Astrocyte (in vitro differentiated cells and primary cell): Measurements from ENCODE around the gene WNK4. TPM values are rescaled to one million over a fixed set of nuclear protein-coding genes. Genes with fewer than 3 reads are reported as not detected.

ENCODE experiments used
- DNase-seq: peaks from one replicate; pipeline ENCODE4 v3.0.0-alpha.2; 2010; ENCODE audit warnings: low read depth
- FAIRE-seq: peaks from 2 replicates; lab custom pipeline; 2011; peaks lifted over from hg19 to GRCh38; lab: Jason Lieb, UNC
- H2AFZ ChIP-seq: 2 replicates; pipeline ENCODE4 v1.6.0; 2012; ENCODE audit warnings: low read depth, low read length, inconsistent platforms
- H3K27ac ChIP-seq: 2 replicates; pipeline ENCODE4 v1.5.1; 2011; ENCODE audit warnings: low read depth, low read length, inconsistent platforms
- H3K27me3 ChIP-seq: 2 replicates; pipeline ENCODE4 v1.6.0; 2011; ENCODE audit warnings: low read length, inconsistent platforms; ENCODE audit not compliant: insufficient read depth
- H3K36me3 ChIP-seq: 2 replicates; pipeline ENCODE4 v1.5.1; 2011; ENCODE audit warnings: low read length, inconsistent platforms; ENCODE audit not compliant: insufficient read depth
- H3K4me1 ChIP-seq: 2 replicates; pipeline ENCODE4 v1.5.1; 2011; ENCODE audit warnings: low read length, inconsistent platforms; ENCODE audit not compliant: insufficient read depth
- H3K4me2 ChIP-seq: 2 replicates; pipeline ENCODE4 v1.6.0; 2012; ENCODE audit warnings: low read length, inconsistent platforms
- H3K4me3 ChIP-seq: 2 replicates; pipeline ENCODE4 v1.5.1; 2011; ENCODE audit warnings: low read depth, mild to moderate bottlenecking, low read length, inconsistent platforms; ENCODE audit not compliant: insufficient read depth
- H3K79me2 ChIP-seq: 2 replicates; pipeline ENCODE4 v1.6.0; 2012; ENCODE audit warnings: mild to moderate bottlenecking, low read length, inconsistent platforms; ENCODE audit not compliant: insufficient read depth
- H3K9ac ChIP-seq: 2 replicates; pipeline ENCODE4 v1.6.0; 2012; ENCODE audit warnings: mild to moderate bottlenecking, low read length, inconsistent platforms
- H3K9me3 ChIP-seq: 2 replicates; pipeline ENCODE4 v1.5.1; 2012; ENCODE audit warnings: low read depth, mild to moderate bottlenecking, low read length, inconsistent platforms; ENCODE audit not compliant: insufficient read depth
- H4K20me1 ChIP-seq: 2 replicates; pipeline ENCODE4 v1.6.0; 2012; ENCODE audit warnings: low read length, inconsistent platforms; ENCODE audit not compliant: insufficient read depth
- H3K27ac Mint-ChIP-seq: one replicate; pipeline ENCODE4 v1.8.0; 2021; ENCODE audit warnings: mild to moderate bottlenecking, mixed read lengths; ENCODE audit not compliant: unreplicated experiment
- H3K27me3 Mint-ChIP-seq: one replicate; pipeline ENCODE4 v1.8.0; 2021; ENCODE audit warnings: low read depth, mixed read lengths; ENCODE audit not compliant: unreplicated experiment
- H3K36me3 Mint-ChIP-seq: one replicate; pipeline ENCODE4 v1.8.0; 2021; ENCODE audit warnings: low read depth, mixed read lengths; ENCODE audit not compliant: unreplicated experiment
- H3K4me1 Mint-ChIP-seq: one replicate; pipeline ENCODE4 v1.8.0; 2021; ENCODE audit warnings: low read depth, mixed read lengths; ENCODE audit not compliant: unreplicated experiment
- H3K4me3 Mint-ChIP-seq: one replicate; pipeline ENCODE4 v1.8.0; 2021; ENCODE audit warnings: mild to moderate bottlenecking, moderate library complexity, mixed read lengths; ENCODE audit not compliant: unreplicated experiment
- H3K9me3 Mint-ChIP-seq: one replicate; pipeline ENCODE4 v1.8.0; 2021; ENCODE audit warnings: mild to moderate bottlenecking, mixed read lengths; ENCODE audit not compliant: unreplicated experiment
- CTCF ChIP-seq: IDR thresholded peaks from 2 replicates; pipeline ENCODE4 v1.5.1; 2011; ENCODE audit warnings: low read depth, mild to moderate bottlenecking, inconsistent platforms, low read length, moderate library complexity; ENCODE audit not compliant: insufficient read depth
- EZH2 ChIP-seq: IDR thresholded peaks from 2 replicates; pipeline ENCODE4 v1.6.1; 2012; ENCODE audit warnings: mild to moderate bottlenecking, low read length, inconsistent platforms; ENCODE audit not compliant: insufficient read depth
- total RNA-seq: library from RNA; stranded (reverse); gene quantifications from 2 replicates; pipeline ENCODE4 v1.2.1, GENCODE V29; 2021

Gene WNK4
- total RNA-seq, 1 donor from 2014 or later, result 34.8 TPM

GRCh38 chr17:42780851-42781638 is 635 bp downstream of the WNK4 start:
- H3K9me3 Mint-ChIP-seq, result no peaks in the 10 kb centered on the region

GRCh38 chr17:42781639-42782165 is 1.3 kb downstream of the WNK4 start:
- DNase-seq (no peak), FAIRE-seq (no peak)
- Mint-ChIP-seq H3K4me3 (peak overlapping the region; percentile 92), H3K9me3 (no peaks in the 10 kb centered on the region), H3K27me3 (no peaks in the 10 kb centered on the region), H3K27ac (peak overlapping the region; percentile 83), H3K36me3 (peaks cover 11% of the 10 kb centered on the region), H3K4me1 (peaks cover 25% of the 10 kb centered on the region)
- H3K27me3 ChIP-seq, result no peaks in the 10 kb centered on the region
- H3K9ac ChIP-seq, result peak overlapping the region; percentile 85
- H3K36me3 ChIP-seq, result peaks cover 10% of the 10 kb centered on the region
- peaks cover 42% of the 10 kb centered on the region for H4K20me1 ChIP-seq
- H3K9me3 ChIP-seq, result no peaks in the 10 kb centered on the region
- peak overlapping the region; percentile 96 for H3K4me2 ChIP-seq
- peak overlapping the region; percentile 85 for H3K4me3 ChIP-seq
- peak overlapping the region; percentile 10 for H3K27ac ChIP-seq
- TF ChIP-seq CTCF, result no peak
- no peak for TF ChIP-seq EZH2
- H3K4me1 ChIP-seq, result peaks cover 43% of the 10 kb centered on the region
- no peak overlapping the region for H2AFZ ChIP-seq
- H3K79me2 ChIP-seq, result peaks cover 47% of the 10 kb centered on the region

More at GRCh38 chr17:42780851-42781638, 635 bp downstream of the WNK4 start:
- peaks cover 11% of the 10 kb centered on the region for H3K36me3 Mint-ChIP-seq
- Histone ChIP-seq H4K20me1 (peaks cover 37% of the 10 kb centered on the region), H3K4me3 (peak overlapping the region; percentile 85), H2AFZ (no peak overlapping the region), H3K79me2 (peaks cover 47% of the 10 kb centered on the region), H3K4me1 (peaks cover 45% of the 10 kb centered on the region), H3K9me3 (no peaks in the 10 kb centered on the region), H3K27ac (peak overlapping the region; percentile 36), H3K9ac (peak overlapping the region; percentile 85), H3K27me3 (no peaks in the 10 kb centered on the region), H3K36me3 (peaks cover 10% of the 10 kb centered on the region), H3K4me2 (peak overlapping the region; percentile 96)
- peaks cover 27% of the 10 kb centered on the region for H3K4me1 Mint-ChIP-seq
- no peak for TF ChIP-seq CTCF
- no peak for TF ChIP-seq EZH2
- no peak for DNase-seq
- FAIRE-seq, result no peak
- H3K27me3 Mint-ChIP-seq, result no peaks in the 10 kb centered on the region
- peak overlapping the region; percentile 92 for H3K4me3 Mint-ChIP-seq
- peak overlapping the region; percentile 83 for H3K27ac Mint-ChIP-seq
